ENCODE data around the gene PPP1R13L. TPM values are rescaled to one million over a fixed set of nuclear protein-coding genes. Genes with fewer than 3 reads are reported as not detected.
"Not testable (repeated sequence)": the region's sequence is repeated elsewhere in the genome, so short reads cannot be mapped to it uniquely, and the experiment has no call there.

Gene PPP1R13L
- total and polyA plus RNA-seq, 10 donors, result 3.9 to 18.1 (median 12.1) TPM

DNA sequence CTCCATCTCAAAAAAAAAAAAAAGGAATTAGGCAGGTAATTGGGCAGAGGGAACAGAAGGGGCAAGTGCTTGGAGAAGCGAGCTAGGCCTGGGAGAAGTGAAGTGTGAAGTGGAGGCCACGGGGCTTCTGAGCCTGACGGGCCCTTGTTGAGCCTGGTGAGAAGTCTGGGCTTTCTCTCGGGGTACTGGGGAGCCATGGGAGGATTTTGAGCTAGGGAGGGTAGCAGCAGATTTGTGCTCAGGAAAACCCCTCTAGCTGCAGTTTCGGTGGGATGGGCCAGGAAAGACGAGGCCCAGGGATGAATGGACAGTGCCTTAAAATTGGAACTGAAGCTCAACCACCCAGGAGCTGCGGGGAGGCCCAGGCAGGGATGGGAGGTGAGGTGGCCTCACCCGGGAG, 9.6 kb upstream of the PPP1R13L start:
- peaks cover 0 to 86% (median 46%) of the 10 kb centered on the region in 6 donors for H3K36me3 ChIP-seq
- 91 to 100% (median 93%) methylated on average over 8 of the region's 8 CpGs for WGBS, 5 donors
- TF ChIP-seq POLR2A (IDR thresholded peaks at IDR 0.05), result no peak
- TF ChIP-seq, protein P1, sequence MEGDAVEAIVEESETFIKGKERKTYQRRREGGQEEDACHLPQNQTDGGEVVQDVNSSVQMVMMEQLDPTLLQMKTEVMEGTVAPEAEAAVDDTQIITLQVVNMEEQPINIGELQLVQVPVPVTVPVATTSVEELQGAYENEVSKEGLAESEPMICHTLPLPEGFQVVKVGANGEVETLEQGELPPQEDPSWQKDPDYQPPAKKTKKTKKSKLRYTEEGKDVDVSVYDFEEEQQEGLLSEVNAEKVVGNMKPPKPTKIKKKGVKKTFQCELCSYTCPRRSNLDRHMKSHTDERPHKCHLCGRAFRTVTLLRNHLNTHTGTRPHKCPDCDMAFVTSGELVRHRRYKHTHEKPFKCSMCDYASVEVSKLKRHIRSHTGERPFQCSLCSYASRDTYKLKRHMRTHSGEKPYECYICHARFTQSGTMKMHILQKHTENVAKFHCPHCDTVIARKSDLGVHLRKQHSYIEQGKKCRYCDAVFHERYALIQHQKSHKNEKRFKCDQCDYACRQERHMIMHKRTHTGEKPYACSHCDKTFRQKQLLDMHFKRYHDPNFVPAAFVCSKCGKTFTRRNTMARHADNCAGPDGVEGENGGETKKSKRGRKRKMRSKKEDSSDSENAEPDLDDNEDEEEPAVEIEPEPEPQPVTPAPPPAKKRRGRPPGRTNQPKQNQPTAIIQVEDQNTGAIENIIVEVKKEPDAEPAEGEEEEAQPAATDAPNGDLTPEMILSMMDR (IDR thresholded peaks at IDR 0.05 in 8 of 11, conservative IDR thresholded peaks at IDR 0.05 in 3 of 11), result no peak
- no peak for TF ChIP-seq POLR2AphosphoS5 (IDR thresholded peaks at IDR 0.05)

DNA sequence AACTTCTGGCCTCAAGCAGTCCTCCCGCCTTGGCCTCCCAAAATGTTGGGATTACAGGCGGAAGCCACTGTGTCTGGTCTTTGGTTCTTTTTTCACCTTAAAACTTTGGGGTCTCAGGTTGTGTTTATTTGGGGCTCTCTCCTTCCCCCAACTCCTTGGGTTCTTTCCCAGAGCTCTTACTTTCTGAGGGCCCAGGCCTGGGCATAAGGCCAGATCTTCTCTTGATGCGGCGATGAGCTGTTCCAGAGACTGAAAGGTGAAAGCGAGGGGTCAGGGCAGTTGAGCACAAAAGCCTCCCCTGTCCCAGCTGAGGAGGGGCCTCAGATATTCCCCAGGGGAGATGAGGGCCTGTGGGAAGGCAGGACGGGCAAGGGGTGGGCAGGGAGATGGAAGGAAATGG, 8.6 kb upstream of the PPP1R13L start:
- intact Hi-C loops (cut with DNase I; ENCODE audit: low total_unique reads), result no loop called here
- Histone ChIP-seq H3K27ac (no peak overlapping the region), H3K4me3 (no peak overlapping the region), H3K9me3 (no peaks in the 10 kb centered on the region), H3K36me3 (peaks cover 0 to 82% (median 46%) of the 10 kb centered on the region in 6 donors), H3K4me1 (peaks cover 1 to 22% (median 11%) of the 10 kb centered on the region in 6 donors), H3K27me3 (replicated peaks in 1 of 7) (no peaks in the 10 kb centered on the region)
- 92 to 96% (median 94%) methylated on average over 6 of the region's 6 CpGs for whole genome bisulfite sequencing, 5 donors
- TF ChIP-seq POLR2A (IDR thresholded peaks at IDR 0.05) (no peak), POLR2AphosphoS5 (IDR thresholded peaks at IDR 0.05) (no peak)
- TF ChIP-seq, protein P1 (IDR thresholded peaks at IDR 0.05 in 8 of 11, conservative IDR thresholded peaks at IDR 0.05 in 3 of 11), result no peak
- DNase-seq, result no peak

More for the DNA sequence above, 9.6 kb upstream of the PPP1R13L start:
- H3K4me3 ChIP-seq, result no peak overlapping the region
- peaks cover 2 to 23% (median 15%) of the 10 kb centered on the region in 6 donors for H3K4me1 ChIP-seq
- no peak for DNase-seq
- H3K27me3 ChIP-seq (replicated peaks in 1 of 7), result no peaks in the 10 kb centered on the region
- H3K9me3 ChIP-seq, result no peaks in the 10 kb centered on the region
- intact Hi-C loops (cut with DNase I; ENCODE audit: low total_unique reads), result no loop called here
- H3K27ac ChIP-seq, result no peak overlapping the region

DNA sequence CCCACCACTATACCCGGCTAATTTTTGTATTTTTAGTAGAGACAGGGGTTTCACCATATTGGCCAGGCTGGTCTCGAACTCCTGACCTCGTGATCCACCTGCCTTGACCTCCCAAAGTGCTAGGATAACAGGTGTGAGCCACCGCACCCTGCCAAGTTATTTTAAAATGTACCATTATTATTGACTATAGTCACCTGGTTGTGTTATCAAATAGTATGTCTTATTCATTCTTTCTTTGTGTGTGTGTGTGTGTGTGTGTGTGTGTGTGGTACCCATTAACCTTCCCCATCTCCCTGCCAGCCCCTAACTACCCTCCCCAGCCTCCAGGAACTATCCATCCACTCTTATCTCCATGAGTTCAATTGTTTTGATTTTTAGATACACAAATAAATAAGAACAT, 5.5 kb upstream of the PPP1R13L start:
- intact Hi-C loops (cut with DNase I; ENCODE audit: low total_unique reads); H3K4me3 ChIP-seq; H3K27ac ChIP-seq; H3K9me3 ChIP-seq; H3K27me3 ChIP-seq (replicated peaks in 1 of 7); DNase-seq: not testable (repeated sequence)
- H3K36me3 ChIP-seq, result peaks cover 0 to 56% (median 26%) of the 10 kb centered on the region in 6 donors
- peaks cover 10 to 47% (median 31%) of the 10 kb centered on the region in 6 donors for H3K4me1 ChIP-seq
- WGBS, 5 donors, result 91 to 98% (median 95%) methylated on average over 4 of the region's 4 CpGs

DNA sequence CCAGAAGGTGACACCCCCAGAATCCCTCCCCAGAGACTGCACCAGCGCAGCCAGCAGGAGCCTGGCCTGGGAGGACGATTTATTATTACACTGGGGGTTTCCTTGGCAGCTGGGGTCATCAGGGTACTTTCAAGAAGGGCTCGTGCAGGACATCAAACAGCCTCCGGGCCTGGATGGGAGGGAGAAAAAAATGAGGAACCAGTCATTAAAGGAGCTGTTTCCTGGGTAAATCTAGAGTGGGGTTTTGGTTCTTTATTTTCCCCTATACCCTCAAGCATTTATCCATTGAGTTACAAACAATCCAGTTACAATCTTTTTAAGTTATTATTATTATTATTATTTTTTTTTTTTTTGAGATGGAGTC, 4.7 kb upstream of the PPP1R13L start:
- H3K27ac ChIP-seq, result no peak overlapping the region
- intact Hi-C loops (cut with DNase I; ENCODE audit: low total_unique reads), result no loop called here
- peaks cover 11 to 55% (median 38%) of the 10 kb centered on the region in 6 donors for H3K4me1 ChIP-seq
- H3K4me3 ChIP-seq, result no peak overlapping the region
- peaks cover 0 to 10% (median 4%) of the 10 kb centered on the region in 7 donors for H3K27me3 ChIP-seq (replicated peaks in 1 of 7)
- WGBS, 5 donors, result 37 to 54% (median 47%) methylated on average over 4 of the region's 4 CpGs
- no peak for DNase-seq
- TF ChIP-seq POLR2AphosphoS5 (IDR thresholded peaks at IDR 0.05) (no peak), POLR2A (IDR thresholded peaks at IDR 0.05) (no peak)
- TF ChIP-seq, protein P1 (IDR thresholded peaks at IDR 0.05 in 8 of 11, conservative IDR thresholded peaks at IDR 0.05 in 3 of 11), result no peak
- no peaks in the 10 kb centered on the region for H3K9me3 ChIP-seq
- peaks cover 0 to 48% (median 22%) of the 10 kb centered on the region in 6 donors for H3K36me3 ChIP-seq

All from spleen (tissue), 11 donors.